ENCODE data around the gene UGT3A2.

GRCh38 chr5:36029914-36030313 lies 36.8 kb downstream of the UGT3A2 start:
- TF ChIP-seq CTCF (IDR thresholded peaks at IDR 0.05; ENCODE audit: insufficient read depth, low read depth, low read length) (no peak), EZH2 (IDR thresholded peaks at IDR 0.05; ENCODE audit: insufficient read depth, low read length) (no peak)
